GM12878 (cell line): ENCODE measurements around the gene SRGAP1.

ENCODE experiments used
- BACH1 ChIP-seq: fragments of 450-650 bp; IDR thresholded peaks from 2 replicates; pipeline ENCODE4 v1.6.1; 2017; ENCODE audit warnings: mild to moderate bottlenecking, borderline replicate concordance
- CHD1 ChIP-seq: IDR thresholded peaks from 2 replicates; pipeline ENCODE4 v1.6.1; 2012; ENCODE audit warnings: low read depth, low read length, improper control_type of control experiment
- CTCF ChIP-seq, 3 experiments: IDR thresholded peaks in 2 of 3; conservative IDR thresholded peaks in 1 of 3; 2 replicates each; pipeline ENCODE4 v1.5.1; 2011; ENCODE audit warnings: low read depth in 3 of 3, low read length in 3 of 3, mild to moderate bottlenecking in 3 of 3, control low read depth in 2 of 3, moderate library complexity in 2 of 3, inconsistent platforms in 1 of 3, mixed read lengths in 1 of 3; ENCODE audit not compliant: control insufficient read depth in 2 of 3, insufficient read depth in 1 of 3; ENCODE audit errors: extremely low read depth in 1 of 3
- EP300 ChIP-seq, 2 experiments: fragments of 150-350 bp in 1 of 2; IDR thresholded peaks; 2 replicates each; pipeline ENCODE4 v1.6.1; 2011 to 2012; ENCODE audit warnings: low read depth in 2 of 2, low read length in 2 of 2, borderline replicate concordance in 1 of 2, improper control_type of control experiment in 1 of 2, inconsistent platforms in 1 of 2; ENCODE audit not compliant: control insufficient read depth in 1 of 2
- GABPA ChIP-seq: IDR thresholded peaks from 2 replicates; pipeline ENCODE4 v1.6.1; 2014; ENCODE audit warnings: antibody characterized with exemption, low read depth, mild to moderate bottlenecking, inconsistent platforms
- JUND ChIP-seq: IDR thresholded peaks from 2 replicates; pipeline ENCODE4 v1.6.1; 2012; ENCODE audit warnings: low read depth, mild to moderate bottlenecking, low read length, improper control_type of control experiment, moderate library complexity
- MEF2A ChIP-seq: IDR thresholded peaks from 2 replicates; pipeline ENCODE4 v1.6.1; 2011; ENCODE audit warnings: low read depth, mild to moderate bottlenecking, low read length, moderate library complexity; ENCODE audit not compliant: insufficient read depth
- NFXL1 ChIP-seq: fragments of 450-650 bp; IDR thresholded peaks from 2 replicates; pipeline ENCODE4 v1.6.1; 2017; ENCODE audit warnings: antibody characterized with exemption, mild to moderate bottlenecking, borderline replicate concordance
- SIN3A ChIP-seq: IDR thresholded peaks from 2 replicates; pipeline ENCODE4 v1.6.1; 2012; ENCODE audit warnings: low read depth, low read length, improper control_type of control experiment
- TBL1XR1 ChIP-seq: IDR thresholded peaks from 2 replicates; pipeline ENCODE4 v1.6.1; 2012; ENCODE audit warnings: low read depth, low read length, improper control_type of control experiment
- TF ChIP-seq, protein P1 (sequence below): IDR thresholded peaks from 2 replicates; pipeline ENCODE4 v1.6.1; 2011; ENCODE audit warnings: low read depth, low read length, improper control_type of control experiment, borderline replicate concordance
- TF ChIP-seq, protein P2 (sequence below): fragments of 450-650 bp; IDR thresholded peaks from 2 replicates; pipeline ENCODE4 v1.6.1; 2017; ENCODE audit warnings: low read depth, mild to moderate bottlenecking, moderate library complexity
- TF ChIP-seq, protein P3 (sequence below): IDR thresholded peaks from 2 replicates; pipeline ENCODE4 v1.6.1; 2012; ENCODE audit warnings: low read depth, low read length, improper control_type of control experiment
- TF ChIP-seq, protein P4 (sequence below): fragments of 450-650 bp; IDR thresholded peaks from 2 replicates; pipeline ENCODE4 v1.6.1; 2016; ENCODE audit warnings: mild to moderate bottlenecking

DNA sequence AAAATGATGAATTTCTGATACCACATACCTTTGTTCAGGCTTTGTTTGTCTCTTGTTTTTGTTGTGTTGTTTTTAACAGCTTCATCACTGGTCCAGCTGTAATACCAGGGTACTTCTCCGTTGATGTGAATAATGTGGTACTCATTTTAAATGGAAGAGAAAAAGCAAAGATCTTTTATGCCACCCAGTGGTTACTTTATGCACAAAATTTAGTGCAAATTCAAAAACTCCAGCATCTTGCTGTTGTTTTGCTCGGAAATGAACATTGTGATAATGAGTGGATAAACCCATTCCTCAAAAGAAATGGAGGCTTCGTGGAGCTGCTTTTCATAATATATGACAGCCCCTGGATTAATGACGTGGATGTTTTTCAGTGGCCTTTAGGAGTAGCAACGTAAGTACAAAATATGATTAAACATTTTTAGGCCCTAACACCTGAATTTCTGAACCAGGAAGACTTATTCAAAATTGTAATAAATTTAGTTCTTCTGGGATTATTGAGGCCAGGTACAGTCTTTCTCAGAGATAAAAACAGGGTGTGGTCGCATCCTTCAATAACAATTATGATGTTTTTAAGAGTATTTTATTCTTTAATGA, 42.4 kb upstream of the SRGAP1 start:
- TF ChIP-seq BACH1 (no peak), MEF2A (no peak), EP300 (IDR thresholded peaks at IDR 0.05; ENCODE audit: borderline replicate concordance in 1 of 2, control insufficient read depth in 1 of 2, low read depth in 2 of 2, low read length in 2 of 2) (no peak), CTCF (IDR thresholded peaks at IDR 0.05 in 2 of 3, conservative IDR thresholded peaks at IDR 0.05 in 1 of 3; ENCODE audit: control insufficient read depth in 2 of 3, extremely low read depth in 1 of 3, insufficient read depth in 1 of 3, low read depth in 3 of 3, low read length in 3 of 3) (peak; percentile 37 to 65 (median 48); a peak in 5 of 6 replicates), NFXL1 (no peak), JUND (no peak), SIN3A (no peak), GABPA (no peak), TBL1XR1 (no peak), CHD1 (no peak)
- TF ChIP-seq, protein P1, sequence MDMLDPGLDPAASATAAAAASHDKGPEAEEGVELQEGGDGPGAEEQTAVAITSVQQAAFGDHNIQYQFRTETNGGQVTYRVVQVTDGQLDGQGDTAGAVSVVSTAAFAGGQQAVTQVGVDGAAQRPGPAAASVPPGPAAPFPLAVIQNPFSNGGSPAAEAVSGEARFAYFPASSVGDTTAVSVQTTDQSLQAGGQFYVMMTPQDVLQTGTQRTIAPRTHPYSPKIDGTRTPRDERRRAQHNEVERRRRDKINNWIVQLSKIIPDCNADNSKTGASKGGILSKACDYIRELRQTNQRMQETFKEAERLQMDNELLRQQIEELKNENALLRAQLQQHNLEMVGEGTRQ, result no peak
- TF ChIP-seq, protein P2, sequence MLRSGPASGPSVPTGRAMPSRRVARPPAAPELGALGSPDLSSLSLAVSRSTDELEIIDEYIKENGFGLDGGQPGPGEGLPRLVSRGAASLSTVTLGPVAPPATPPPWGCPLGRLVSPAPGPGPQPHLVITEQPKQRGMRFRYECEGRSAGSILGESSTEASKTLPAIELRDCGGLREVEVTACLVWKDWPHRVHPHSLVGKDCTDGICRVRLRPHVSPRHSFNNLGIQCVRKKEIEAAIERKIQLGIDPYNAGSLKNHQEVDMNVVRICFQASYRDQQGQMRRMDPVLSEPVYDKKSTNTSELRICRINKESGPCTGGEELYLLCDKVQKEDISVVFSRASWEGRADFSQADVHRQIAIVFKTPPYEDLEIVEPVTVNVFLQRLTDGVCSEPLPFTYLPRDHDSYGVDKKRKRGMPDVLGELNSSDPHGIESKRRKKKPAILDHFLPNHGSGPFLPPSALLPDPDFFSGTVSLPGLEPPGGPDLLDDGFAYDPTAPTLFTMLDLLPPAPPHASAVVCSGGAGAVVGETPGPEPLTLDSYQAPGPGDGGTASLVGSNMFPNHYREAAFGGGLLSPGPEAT, result no peak
- TF ChIP-seq, protein P3, sequence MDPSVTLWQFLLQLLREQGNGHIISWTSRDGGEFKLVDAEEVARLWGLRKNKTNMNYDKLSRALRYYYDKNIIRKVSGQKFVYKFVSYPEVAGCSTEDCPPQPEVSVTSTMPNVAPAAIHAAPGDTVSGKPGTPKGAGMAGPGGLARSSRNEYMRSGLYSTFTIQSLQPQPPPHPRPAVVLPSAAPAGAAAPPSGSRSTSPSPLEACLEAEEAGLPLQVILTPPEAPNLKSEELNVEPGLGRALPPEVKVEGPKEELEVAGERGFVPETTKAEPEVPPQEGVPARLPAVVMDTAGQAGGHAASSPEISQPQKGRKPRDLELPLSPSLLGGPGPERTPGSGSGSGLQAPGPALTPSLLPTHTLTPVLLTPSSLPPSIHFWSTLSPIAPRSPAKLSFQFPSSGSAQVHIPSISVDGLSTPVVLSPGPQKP, result no peak
- TF ChIP-seq, protein P4, sequence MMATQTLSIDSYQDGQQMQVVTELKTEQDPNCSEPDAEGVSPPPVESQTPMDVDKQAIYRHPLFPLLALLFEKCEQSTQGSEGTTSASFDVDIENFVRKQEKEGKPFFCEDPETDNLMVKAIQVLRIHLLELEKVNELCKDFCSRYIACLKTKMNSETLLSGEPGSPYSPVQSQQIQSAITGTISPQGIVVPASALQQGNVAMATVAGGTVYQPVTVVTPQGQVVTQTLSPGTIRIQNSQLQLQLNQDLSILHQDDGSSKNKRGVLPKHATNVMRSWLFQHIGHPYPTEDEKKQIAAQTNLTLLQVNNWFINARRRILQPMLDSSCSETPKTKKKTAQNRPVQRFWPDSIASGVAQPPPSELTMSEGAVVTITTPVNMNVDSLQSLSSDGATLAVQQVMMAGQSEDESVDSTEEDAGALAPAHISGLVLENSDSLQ, result no peak
